Fibroblast of the aortic adventitia (primary cell): ENCODE measurements around the gene FNDC1. TPM values are rescaled to one million over a fixed set of nuclear protein-coding genes. Genes with fewer than 3 reads are reported as not detected.
"Not testable (repeated sequence)": the region's sequence is repeated elsewhere in the genome, so short reads cannot be mapped to it uniquely, and the experiment has no call there.

Source experiments
- DNase-seq: peaks from one replicate; pipeline ENCODE4 v3.0.0-alpha.2; 2010; ENCODE audit warnings: low read depth
- H3K4me3 ChIP-seq: 2 replicates; pipeline ENCODE4 v1.5.1; 2011; ENCODE audit warnings: low read depth, mild to moderate bottlenecking, control low read depth, low read length, moderate library complexity
- total RNA-seq: library from RNA; depleted of rRNA; stranded (reverse); fragments of >200 nt; gene quantifications from 2 replicates; pipeline ENCODE4 v1.2.3, GENCODE V29; 2012; ENCODE audit warnings: low replicate concordance
- TF ChIP-seq, protein P1 (sequence below): IDR thresholded peaks from 2 replicates; pipeline ENCODE4 v1.5.1; 2011; ENCODE audit warnings: mild to moderate bottlenecking, low read length, control low read depth, inconsistent platforms; ENCODE audit not compliant: insufficient read depth

The FNDC1 gene
- total RNA-seq = 0.16 and 1.6 TPM in 2 replicates

DNA sequence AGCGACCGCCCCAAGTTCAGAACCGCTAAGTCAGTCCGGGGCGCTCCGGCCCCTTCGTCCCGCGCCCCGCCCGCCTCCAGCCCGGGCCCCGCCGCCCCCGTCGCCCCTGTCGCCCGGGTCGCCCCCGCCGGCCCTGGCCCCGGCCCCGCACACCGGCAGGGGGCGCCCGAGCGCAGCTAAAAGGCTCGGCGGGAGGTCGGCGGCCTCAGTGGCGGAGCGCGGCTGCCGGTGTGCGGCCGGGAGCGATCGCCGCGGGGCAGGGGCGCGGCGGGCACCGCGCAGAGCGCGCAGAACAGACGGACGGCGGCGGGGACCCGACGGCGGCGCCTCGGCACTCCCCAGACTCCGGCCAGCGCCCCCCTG, at the start of gene FNDC1:
Gene FNDC1 (plus strand): TSS at position 208 of the 363 bp plus-strand sequence. CDS start 197 bp downstream, outside the sequence.
- H3K4me3 ChIP-seq = peak within 1 kb of the TSS; percentile 37
- DNase-seq = no peak
- TF ChIP-seq, protein P1, sequence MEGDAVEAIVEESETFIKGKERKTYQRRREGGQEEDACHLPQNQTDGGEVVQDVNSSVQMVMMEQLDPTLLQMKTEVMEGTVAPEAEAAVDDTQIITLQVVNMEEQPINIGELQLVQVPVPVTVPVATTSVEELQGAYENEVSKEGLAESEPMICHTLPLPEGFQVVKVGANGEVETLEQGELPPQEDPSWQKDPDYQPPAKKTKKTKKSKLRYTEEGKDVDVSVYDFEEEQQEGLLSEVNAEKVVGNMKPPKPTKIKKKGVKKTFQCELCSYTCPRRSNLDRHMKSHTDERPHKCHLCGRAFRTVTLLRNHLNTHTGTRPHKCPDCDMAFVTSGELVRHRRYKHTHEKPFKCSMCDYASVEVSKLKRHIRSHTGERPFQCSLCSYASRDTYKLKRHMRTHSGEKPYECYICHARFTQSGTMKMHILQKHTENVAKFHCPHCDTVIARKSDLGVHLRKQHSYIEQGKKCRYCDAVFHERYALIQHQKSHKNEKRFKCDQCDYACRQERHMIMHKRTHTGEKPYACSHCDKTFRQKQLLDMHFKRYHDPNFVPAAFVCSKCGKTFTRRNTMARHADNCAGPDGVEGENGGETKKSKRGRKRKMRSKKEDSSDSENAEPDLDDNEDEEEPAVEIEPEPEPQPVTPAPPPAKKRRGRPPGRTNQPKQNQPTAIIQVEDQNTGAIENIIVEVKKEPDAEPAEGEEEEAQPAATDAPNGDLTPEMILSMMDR = peak; percentile 25

DNA sequence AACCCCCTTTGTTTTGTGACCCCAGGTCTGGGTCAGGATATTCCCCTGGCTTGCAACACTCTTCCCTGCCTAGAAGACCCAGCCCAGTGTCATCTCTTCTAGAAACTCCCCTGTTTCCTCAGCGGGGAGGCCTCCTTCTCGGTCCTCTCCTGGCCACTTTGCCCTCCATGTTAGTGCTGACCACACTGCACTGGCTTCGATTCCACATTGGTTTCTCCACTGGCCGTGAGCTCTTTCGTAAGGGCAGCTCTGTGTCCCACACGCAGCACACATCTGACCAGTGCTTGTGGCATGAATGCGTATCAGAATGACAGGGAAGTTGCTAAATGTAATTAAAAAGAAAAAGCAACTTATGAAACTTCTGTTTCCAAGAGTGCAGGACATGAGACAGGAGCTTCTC, 49.4 kb upstream of the FNDC1 start:
- TF ChIP-seq, protein P1 = no peak
- no peak for DNase-seq
- no peak overlapping the region for H3K4me3 ChIP-seq

DNA sequence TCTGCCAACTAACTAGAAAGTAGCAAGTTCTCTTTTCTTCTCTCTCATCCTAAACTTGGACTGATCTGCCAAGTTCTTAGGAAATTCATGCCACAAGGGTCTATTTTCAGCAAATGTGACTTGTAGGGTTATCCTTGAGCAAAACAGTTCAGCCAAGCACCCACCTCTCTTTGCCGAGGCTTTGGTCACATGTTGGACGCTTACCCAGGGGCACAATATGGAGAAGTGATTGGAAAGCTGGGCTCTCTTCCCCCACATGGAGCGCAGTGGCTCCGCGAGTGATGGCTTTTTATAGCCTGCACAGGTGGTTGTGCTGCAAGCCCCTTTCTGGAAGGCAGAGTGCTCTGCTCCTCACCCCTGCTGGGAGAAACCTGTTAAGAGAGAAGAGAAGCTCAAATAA, 47.7 kb upstream of the FNDC1 start:
- H3K4me3 ChIP-seq = no peak overlapping the region
- DNase-seq = no peak
- TF ChIP-seq, protein P1 = no peak

DNA sequence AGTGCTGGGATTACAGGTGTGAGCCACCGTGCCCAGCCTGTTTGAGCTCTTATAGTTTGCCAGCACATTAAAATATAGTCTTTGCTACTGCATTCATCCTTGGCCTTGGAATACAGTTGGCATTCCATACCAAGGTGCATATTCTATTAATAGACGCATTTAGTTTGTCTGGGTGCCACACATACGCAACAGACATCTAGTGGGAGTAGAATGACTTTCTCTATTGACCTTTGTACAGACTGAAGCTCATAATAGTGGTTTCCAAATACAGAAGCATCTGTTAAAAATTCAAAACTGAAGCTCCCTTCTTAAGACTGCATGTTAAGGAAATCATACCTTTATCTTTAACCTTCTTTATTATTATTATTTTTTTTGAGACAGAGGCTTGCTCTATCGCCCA, 46.7 kb upstream of the FNDC1 start:
- TF ChIP-seq, protein P1 = no peak
- DNase-seq = no peak
- H3K4me3 ChIP-seq = no peak overlapping the region

DNA sequence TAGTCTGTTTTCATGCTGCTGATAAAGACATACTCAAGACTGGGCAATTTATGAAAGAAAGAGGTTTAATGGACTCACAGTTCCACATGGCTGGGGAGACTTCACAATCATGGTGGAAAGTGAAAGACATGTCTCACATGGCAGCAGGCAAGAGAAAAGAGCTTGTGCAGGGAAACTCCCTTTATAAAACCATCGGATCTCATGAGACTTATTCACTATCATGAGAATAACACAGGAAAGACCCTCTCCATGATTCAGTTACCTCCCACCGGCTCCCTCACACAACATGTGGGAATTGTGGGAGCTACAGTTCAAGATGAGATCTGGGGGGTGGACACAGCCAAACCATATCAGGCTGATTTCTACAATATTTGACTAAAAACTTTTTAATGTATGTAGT, 45.4 kb upstream of the FNDC1 start:
- not testable (repeated sequence) for DNase-seq, H3K4me3 ChIP-seq

DNA sequence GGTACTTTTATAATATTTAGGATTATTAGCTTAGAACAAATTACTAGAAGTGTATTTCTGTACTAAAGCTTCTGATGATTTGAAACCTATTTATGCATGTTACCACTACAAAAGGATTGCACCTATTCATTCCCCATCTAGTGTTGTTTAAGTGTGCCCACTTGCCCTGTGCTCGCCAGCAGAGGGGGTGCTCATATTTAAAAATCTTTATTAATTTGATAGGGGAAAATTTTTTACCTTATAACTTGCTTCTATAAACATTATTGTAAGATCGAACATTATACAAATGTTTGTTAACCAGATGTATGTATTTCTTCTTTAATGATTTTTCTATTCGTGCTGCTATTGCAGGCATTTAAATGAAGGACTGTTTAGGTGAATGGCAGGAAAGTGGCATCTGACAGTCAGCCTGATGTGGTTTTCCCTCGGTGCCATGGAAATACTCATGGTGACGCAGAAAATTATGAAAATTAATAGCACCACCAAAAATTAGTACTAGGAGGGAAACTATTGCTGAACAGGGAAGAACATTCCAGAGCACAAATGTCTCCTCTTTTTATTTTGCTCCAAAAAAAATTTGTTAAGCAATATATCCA, 44.1 kb upstream of the FNDC1 start:
- TF ChIP-seq, protein P1 = peak; percentile 36
- DNase-seq = no peak
- H3K4me3 ChIP-seq = no peak overlapping the region

DNA sequence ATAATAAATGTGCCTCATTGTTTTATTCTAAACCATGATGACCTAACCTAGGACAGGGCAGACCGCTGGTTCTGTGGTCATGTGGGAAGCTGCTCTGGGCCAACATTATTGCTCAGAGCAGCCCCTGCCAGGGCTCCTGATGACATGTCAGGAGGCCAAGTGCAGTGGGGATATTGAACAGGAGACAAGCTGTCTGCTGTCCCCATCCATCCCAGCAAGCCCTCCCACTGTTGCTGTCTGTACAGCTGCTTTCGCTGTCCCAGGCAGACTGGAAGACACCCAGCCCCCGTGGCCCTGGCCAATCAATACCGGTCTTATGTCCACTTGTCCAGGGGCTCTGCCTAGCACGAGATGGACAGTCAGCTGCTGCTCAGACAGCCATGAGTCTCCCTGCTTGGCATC, 43.2 kb upstream of the FNDC1 start:
- TF ChIP-seq, protein P1 = no peak
- DNase-seq = no peak

More for the DNA sequence above, 43.2 kb upstream of the FNDC1 start:
- H3K4me3 ChIP-seq = no peak overlapping the region
